Hematopoietic multipotent progenitor cell treated with erythropoietin and hydrocortisone succinate and interleukin-3 and kit ligand, for 6 days (in vitro differentiated cells): ENCODE measurements around the gene LDLRAD2.

Source experiments
- DNase-seq: peaks from one replicate; pipeline ENCODE4 v3.0.0-alpha.2; 2015

The LDLRAD2 gene

GRCh38 chr1:21843996-21844395 is 31.9 kb downstream of the LDLRAD2 start:
- DNase-seq: no peak

- DNase-seq: no peak
Measured at GRCh38 chr1:21845646-21846641, 33.9 kb downstream of the LDLRAD2 start.

GRCh38 chr1:21847223-21848205 is 35.4 kb downstream of the LDLRAD2 start:
- no peak for DNase-seq

GRCh38 chr1:21848524-21849174 is 36.6 kb downstream of the LDLRAD2 start:
- no peak for DNase-seq

- DNase-seq: no peak
Measured at GRCh38 chr1:21849909-21850576, 38.0 kb downstream of the LDLRAD2 start.

GRCh38 chr1:21851430-21852250 is 39.6 kb downstream of the LDLRAD2 start:
- DNase-seq: no peak

- no peak for DNase-seq
Measured at GRCh38 chr1:21852282-21853130, 40.4 kb downstream of the LDLRAD2 start.

GRCh38 chr1:21853131-21853427 is 41.0 kb downstream of the LDLRAD2 start:
- DNase-seq: peak; percentile 36

GRCh38 chr1:21854090-21854750 is 42.2 kb downstream of the LDLRAD2 start:
- no peak for DNase-seq

- no peak for DNase-seq
Measured at GRCh38 chr1:21854751-21855131, 42.7 kb downstream of the LDLRAD2 start.

- no peak for DNase-seq
Measured at GRCh38 chr1:21855257-21856096, 43.4 kb downstream of the LDLRAD2 start.

- peak; percentile 43 for DNase-seq
Measured at GRCh38 chr1:21857142-21857839, 45.2 kb downstream of the LDLRAD2 start.

- no peak for DNase-seq
Measured at GRCh38 chr1:21857840-21858670, 46.0 kb downstream of the LDLRAD2 start.

GRCh38 chr1:21859669-21860179 is 47.7 kb downstream of the LDLRAD2 start:
- DNase-seq: no peak

GRCh38 chr1:21860971-21861370 is 48.9 kb downstream of the LDLRAD2 start:
- peak; percentile 79 for DNase-seq

GRCh38 chr1:21861602-21862429 is 49.8 kb downstream of the LDLRAD2 start:
- DNase-seq: no peak
